Osteocyte (in vitro differentiated cells): ENCODE measurements around the gene GIMAP5. TPM values are rescaled to one million over a fixed set of nuclear protein-coding genes. Genes with fewer than 3 reads are reported as not detected.

Experiments used
- DNase-seq: peaks from one replicate; pipeline ENCODE4 v3.0.0; 2021; ENCODE audit warnings: mixed read lengths; ENCODE audit not compliant: unreplicated experiment; ENCODE audit errors: extremely low spot score
- H3K27ac Mint-ChIP-seq: one replicate; pipeline ENCODE4 v1.8.0; 2021; ENCODE audit warnings: mild to moderate bottlenecking, mixed read lengths; ENCODE audit not compliant: unreplicated experiment
- H3K27me3 Mint-ChIP-seq: one replicate; pipeline ENCODE4 v1.8.0; 2021; ENCODE audit warnings: mixed read lengths; ENCODE audit not compliant: unreplicated experiment
- H3K36me3 Mint-ChIP-seq: one replicate; pipeline ENCODE4 v1.8.0; 2021; ENCODE audit warnings: mixed read lengths; ENCODE audit not compliant: unreplicated experiment
- H3K4me1 Mint-ChIP-seq: one replicate; pipeline ENCODE4 v1.8.0; 2021; ENCODE audit warnings: mixed read lengths; ENCODE audit not compliant: unreplicated experiment
- H3K4me3 Mint-ChIP-seq: one replicate; pipeline ENCODE4 v1.8.0; 2021; ENCODE audit warnings: mild to moderate bottlenecking, moderate library complexity, mixed read lengths; ENCODE audit not compliant: unreplicated experiment
- H3K9me3 Mint-ChIP-seq: one replicate; pipeline ENCODE4 v1.8.0; 2021; ENCODE audit warnings: mixed read lengths; ENCODE audit not compliant: unreplicated experiment
- CTCF ChIP-seq: fragments of 200-600 bp; sonication (generic); IDR thresholded peaks from 2 replicates; pipeline ENCODE4 v1.5.0; 2021; ENCODE audit warnings: antibody characterized with exemption, mild to moderate bottlenecking, moderate library complexity
- total RNA-seq: library from RNA; stranded (reverse); gene quantifications from 2 replicates; pipeline ENCODE4 v1.2.1, GENCODE V29; 2021

Gene GIMAP5
- total RNA-seq, 1 donor from 2014 or later: not detected

- H3K36me3 Mint-ChIP-seq: no peaks in the 10 kb centered on the region
- TF ChIP-seq CTCF: no peak
- H3K4me3 Mint-ChIP-seq: no peak overlapping the region
- H3K9me3 Mint-ChIP-seq: peaks cover 16% of the 10 kb centered on the region
- H3K27me3 Mint-ChIP-seq: no peaks in the 10 kb centered on the region
- DNase-seq: no peak
- no peak overlapping the region for H3K27ac Mint-ChIP-seq
- no peaks in the 10 kb centered on the region for H3K4me1 Mint-ChIP-seq
Observed at GRCh38 chr7:150728011-150728410, 9.2 kb upstream of the GIMAP5 start.

DNA sequence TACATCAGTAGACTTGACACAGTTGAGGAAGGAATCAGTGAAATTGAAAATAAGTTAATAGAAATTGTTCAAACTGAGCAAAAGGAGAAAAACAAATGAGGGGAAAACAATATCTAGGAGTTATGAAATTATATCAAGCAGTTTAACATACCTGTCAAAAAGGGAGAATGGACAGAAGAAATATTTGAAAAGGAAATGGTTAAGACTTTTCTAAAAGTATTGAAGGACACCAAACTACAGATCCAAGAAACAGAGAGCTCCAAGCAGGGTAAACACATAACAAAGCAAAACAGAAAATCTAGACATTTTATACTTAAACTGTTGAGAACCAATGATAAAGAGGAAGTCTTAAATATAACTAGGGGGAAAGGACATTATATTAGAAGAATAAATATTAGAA is 8.6 kb upstream of the GIMAP5 start:
- no peak for TF ChIP-seq CTCF
- H3K4me3 Mint-ChIP-seq: no peak overlapping the region
- H3K27ac Mint-ChIP-seq: no peak overlapping the region
- H3K27me3 Mint-ChIP-seq: no peaks in the 10 kb centered on the region
- H3K4me1 Mint-ChIP-seq: no peaks in the 10 kb centered on the region
- no peaks in the 10 kb centered on the region for H3K36me3 Mint-ChIP-seq
- peaks cover 16% of the 10 kb centered on the region for H3K9me3 Mint-ChIP-seq
- DNase-seq: no peak

DNA sequence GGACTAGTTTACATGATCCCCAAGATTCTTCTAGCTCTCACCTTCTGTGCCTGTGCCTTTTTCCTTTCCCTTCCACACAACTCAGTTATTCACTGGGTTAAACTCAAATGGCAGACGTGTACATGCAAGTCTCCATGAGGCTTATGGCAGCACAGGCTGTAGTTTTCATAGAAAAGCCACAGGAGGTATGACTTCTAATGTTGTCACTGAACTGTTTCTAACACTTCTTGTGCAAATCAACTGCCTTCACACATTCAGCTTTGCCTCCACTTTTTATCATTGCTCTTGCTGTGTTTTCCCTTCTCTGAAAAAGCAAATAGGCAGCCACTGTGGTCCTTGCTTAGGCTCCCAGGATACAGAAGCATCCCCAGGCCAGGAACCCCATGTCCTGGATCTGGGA is 5.3 kb upstream of the GIMAP5 start:
- TF ChIP-seq CTCF: no peak
- Mint-ChIP-seq H3K36me3 (no peaks in the 10 kb centered on the region), H3K9me3 (peaks cover 16% of the 10 kb centered on the region), H3K27me3 (no peaks in the 10 kb centered on the region), H3K4me1 (no peaks in the 10 kb centered on the region), H3K4me3 (no peak overlapping the region), H3K27ac (no peak overlapping the region)
- no peak for DNase-seq

GRCh38 chr7:150732786-150733481 is 4.3 kb upstream of the GIMAP5 start:
- H3K4me3 Mint-ChIP-seq: no peak overlapping the region
- no peak for DNase-seq
- TF ChIP-seq CTCF: no peak
- H3K27ac Mint-ChIP-seq: no peak overlapping the region
- no peaks in the 10 kb centered on the region for H3K27me3 Mint-ChIP-seq
- H3K9me3 Mint-ChIP-seq: peaks cover 9% of the 10 kb centered on the region
- H3K4me1 Mint-ChIP-seq: no peaks in the 10 kb centered on the region
- H3K36me3 Mint-ChIP-seq: no peaks in the 10 kb centered on the region

- Mint-ChIP-seq H3K36me3 (no peaks in the 10 kb centered on the region), H3K27me3 (no peaks in the 10 kb centered on the region), H3K9me3 (peaks cover 5% of the 10 kb centered on the region), H3K27ac (no peak overlapping the region), H3K4me1 (no peaks in the 10 kb centered on the region), H3K4me3 (no peak overlapping the region)
- DNase-seq: no peak
- TF ChIP-seq CTCF: no peak
Observed at GRCh38 chr7:150733482-150734095, 3.6 kb upstream of the GIMAP5 start.
